Psoas muscle (tissue), 8 donors: Measurements from ENCODE around the gene DNMT3A. TPM values are rescaled to one million over a fixed set of nuclear protein-coding genes. Genes with fewer than 3 reads are reported as not detected.

Source experiments
- ATAC-seq, 4 donors: fragments of 200-7000 bp; cut with Tn5 transposase; one replicate each; pipeline ENCODE4 v1.9.1; 2020; ENCODE audit warnings: moderate library complexity in 3 of 4, mild to moderate bottlenecking in 2 of 4
- DNase-seq, 2 donors: peaks; one replicate each; pipeline ENCODE4 v3.0.0-alpha.2; 2020
- H3K27ac ChIP-seq: fragments of 200-600 bp; one replicate; pipeline ENCODE4 v1.8.0; 2022
- H3K27me3 ChIP-seq, 3 donors: fragments of 200-600 bp in 1 of 3; one replicate each; pipeline versions ENCODE4 v1.6.1 to v1.8.0; 2013 to 2022; ENCODE audit warnings: low read length in 2 of 3, mild to moderate bottlenecking in 2 of 3, moderate library complexity in 1 of 3; ENCODE audit not compliant: insufficient read depth in 3 of 3
- H3K36me3 ChIP-seq, 2 donors: fragments of 200-600 bp in 1 of 2; one replicate each; pipeline versions ENCODE4 v1.6.1 to v1.8.0; 2013 to 2022; ENCODE audit warnings: low read depth in 1 of 2, mild to moderate bottlenecking in 1 of 2, moderate library complexity in 1 of 2; ENCODE audit not compliant: insufficient read depth in 1 of 2
- H3K4me1 ChIP-seq: fragments of 200-600 bp; one replicate; pipeline ENCODE4 v1.8.0; 2022
- H3K4me3 ChIP-seq: fragments of 200-600 bp; one replicate; pipeline ENCODE4 v1.8.0; 2022; ENCODE audit warnings: mild to moderate bottlenecking
- H3K9me3 ChIP-seq: fragments of 200-600 bp; one replicate; pipeline ENCODE4 v1.8.0; 2022
- WGBS, 3 donors: extraction: QIAGEN DNeasy Blood & Tissue Kit; methylation state at CpG; one replicate each; pipeline versions ENCODE4 v1.1.6 to v1.1.7; 2013; 5-methylcytosine and 5-hydroxymethylcytosine counted together
- intact Hi-C, 2 donors: fragments of 100-400 bp; cut with DNase I; formaldehyde crosslinking; loops; one replicate each; pipeline versions ENCODE4 v1.11.0 to v1.14.2; 2022
- polyA plus RNA-seq, 3 donors: library from polyadenylated mRNA; stranded (reverse); fragments of 200-250 nt; gene quantifications; one replicate each; pipeline ENCODE4 v1.2.3, GENCODE V29; 2013
- total RNA-seq, 4 donors: library from RNA; stranded (reverse); fragmentation: NEBNext Ultra II Directional in 2 of 4; extraction: Animal tissue kit (Norgen Biotek cat#: 25700) in 2 of 4; gene quantifications; one replicate each; pipeline versions ENCODE4 v1.2.1 to v1.2.4, GENCODE V29; 2021 to 2023
- TF ChIP-seq, protein P1 (sequence below): fragments of 200-600 bp; IDR thresholded peaks from one replicate; pipeline ENCODE4 v1.8.0; 2022; ENCODE audit warnings: antibody characterized with exemption
- donor health status: healthy with polysubstance abuse.
- donor health status: DM: no; HTN: no; CAD: no; lungs with moderate emphysema.
- donor health status: Bipolar disorder and iron deficiency.
- donor health status: healthy.
- donor health status: DM: yes; HTN: yes; CAD: no.
- donor health status: DM: no; HTN: no; CAD: no.
- donor health status: DM: no; HTN: no; CAD: no.
- donor health status: DM: yes; HTN: yes; CAD: no.

DNMT3A gene
- total and polyA plus RNA-seq, 7 donors = 7.1 to 26.2 (median 20.6) TPM

DNA sequence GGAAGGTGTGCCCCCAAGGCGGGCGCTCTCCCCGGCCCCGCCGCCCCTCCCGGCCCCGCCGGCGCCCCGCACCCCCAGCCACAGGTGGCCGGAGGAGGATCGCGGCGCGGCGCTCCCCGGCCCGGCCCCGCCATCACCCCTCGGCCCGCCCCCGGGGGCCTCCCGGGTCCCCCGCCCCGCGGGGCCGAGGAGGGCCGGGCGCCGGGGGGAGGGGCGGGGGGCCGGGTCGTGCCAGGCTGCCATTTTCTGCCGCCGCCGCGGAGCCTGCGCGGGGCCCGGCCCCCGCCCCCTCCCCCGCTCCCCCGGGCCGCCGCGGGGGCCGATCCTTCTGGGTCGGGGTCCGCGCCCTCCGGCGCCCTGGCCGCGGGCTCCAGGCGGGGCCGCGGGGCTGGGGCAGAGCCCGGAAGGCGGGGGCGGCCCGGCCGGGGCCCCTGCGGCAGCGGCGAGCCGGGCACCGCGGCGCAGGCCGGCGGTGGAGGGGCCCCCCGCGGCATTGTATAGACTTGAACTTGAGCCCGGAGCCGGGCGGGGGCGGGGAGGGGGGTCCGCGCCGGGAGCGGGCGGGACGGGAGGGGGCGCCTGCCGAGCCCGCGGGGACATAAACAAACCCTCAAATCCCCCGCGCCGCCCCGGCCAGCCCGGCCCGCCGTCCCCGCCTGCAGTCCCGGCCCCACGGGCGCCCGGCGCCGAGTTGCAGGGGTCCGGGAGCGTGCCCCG, 556 bp downstream of the DNMT3A start:
- intact Hi-C loops = loop anchor here (5.0 to 10.0 kb wide), 2 partner anchors 36 to 184 kb away; no protein-coding TSS in a partner anchor
- peak in 1 of 2 donors; percentile 65 for DNase-seq
- no peaks in the 10 kb centered on the region for H3K36me3 ChIP-seq
- peak overlapping the region; percentile 80 for H3K4me3 ChIP-seq
- H3K9me3 ChIP-seq = no peaks in the 10 kb centered on the region
- WGBS, 3 donors = 0 to 1% (median 0%) methylated on average over 8 to 96 of the region's 104 CpGs
- H3K27ac ChIP-seq = peak overlapping the region; percentile 82
- TF ChIP-seq, protein P1, sequence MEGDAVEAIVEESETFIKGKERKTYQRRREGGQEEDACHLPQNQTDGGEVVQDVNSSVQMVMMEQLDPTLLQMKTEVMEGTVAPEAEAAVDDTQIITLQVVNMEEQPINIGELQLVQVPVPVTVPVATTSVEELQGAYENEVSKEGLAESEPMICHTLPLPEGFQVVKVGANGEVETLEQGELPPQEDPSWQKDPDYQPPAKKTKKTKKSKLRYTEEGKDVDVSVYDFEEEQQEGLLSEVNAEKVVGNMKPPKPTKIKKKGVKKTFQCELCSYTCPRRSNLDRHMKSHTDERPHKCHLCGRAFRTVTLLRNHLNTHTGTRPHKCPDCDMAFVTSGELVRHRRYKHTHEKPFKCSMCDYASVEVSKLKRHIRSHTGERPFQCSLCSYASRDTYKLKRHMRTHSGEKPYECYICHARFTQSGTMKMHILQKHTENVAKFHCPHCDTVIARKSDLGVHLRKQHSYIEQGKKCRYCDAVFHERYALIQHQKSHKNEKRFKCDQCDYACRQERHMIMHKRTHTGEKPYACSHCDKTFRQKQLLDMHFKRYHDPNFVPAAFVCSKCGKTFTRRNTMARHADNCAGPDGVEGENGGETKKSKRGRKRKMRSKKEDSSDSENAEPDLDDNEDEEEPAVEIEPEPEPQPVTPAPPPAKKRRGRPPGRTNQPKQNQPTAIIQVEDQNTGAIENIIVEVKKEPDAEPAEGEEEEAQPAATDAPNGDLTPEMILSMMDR = no peak
- H3K4me1 ChIP-seq = peaks cover 41% of the 10 kb centered on the region
- no peaks in the 10 kb centered on the region for H3K27me3 ChIP-seq
- no peak for ATAC-seq

DNA sequence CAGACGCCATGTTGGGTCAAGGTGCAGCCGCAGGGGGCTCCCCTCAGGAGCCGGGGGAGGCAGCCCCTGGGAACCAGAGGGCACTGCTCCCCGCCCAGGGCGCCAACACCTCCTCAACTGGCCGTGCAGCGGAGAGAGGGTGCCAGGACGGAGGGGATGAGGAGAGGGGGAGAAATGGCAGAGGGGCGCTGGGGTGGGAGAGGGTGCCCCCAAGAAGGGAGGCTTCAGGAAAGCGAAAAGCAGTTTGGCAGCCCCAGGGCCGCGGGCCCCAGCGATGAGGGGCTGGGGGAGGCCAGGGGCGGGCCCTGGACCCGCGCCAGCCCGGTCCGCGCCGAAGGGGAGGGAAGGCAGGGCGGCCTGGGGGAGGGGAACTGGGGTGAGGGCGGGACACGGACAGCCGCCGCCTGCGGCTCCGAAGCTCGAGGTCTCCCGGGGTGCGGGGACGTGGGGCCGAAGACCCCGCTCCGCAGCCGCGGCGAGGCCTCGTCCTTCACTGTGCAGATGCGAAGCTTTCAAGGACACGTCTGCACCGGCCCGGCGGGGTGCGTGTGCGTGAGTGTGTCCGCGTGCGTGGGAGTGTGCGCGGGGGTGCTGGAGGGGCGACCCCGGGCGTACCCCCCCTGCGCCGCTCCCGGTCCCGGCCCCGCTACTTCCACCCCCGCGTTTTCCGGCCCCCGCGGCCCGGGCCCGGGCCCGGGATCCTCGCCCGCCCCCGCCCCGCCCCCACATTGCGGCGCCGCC, 1.4 kb downstream of the DNMT3A start:
- Histone ChIP-seq H3K4me1 (peaks cover 49% of the 10 kb centered on the region), H3K4me3 (peak overlapping the region; percentile 80), H3K27me3 (no peaks in the 10 kb centered on the region), H3K27ac (peak overlapping the region; percentile 82), H3K36me3 (no peaks in the 10 kb centered on the region), H3K9me3 (no peaks in the 10 kb centered on the region)
- TF ChIP-seq, protein P1 = no peak
- DNase-seq (peak in 1 of 2 donors; percentile 75), ATAC-seq (peak; percentile 25 to 38 (median 32))
- intact Hi-C loops = loop anchor here (5.0 to 10.0 kb wide), 2 partner anchors 37 to 184 kb away; no protein-coding TSS in a partner anchor
- 3 to 13% (median 3%) methylated on average over 28 to 73 of the region's 73 CpGs for WGBS, 3 donors

DNA sequence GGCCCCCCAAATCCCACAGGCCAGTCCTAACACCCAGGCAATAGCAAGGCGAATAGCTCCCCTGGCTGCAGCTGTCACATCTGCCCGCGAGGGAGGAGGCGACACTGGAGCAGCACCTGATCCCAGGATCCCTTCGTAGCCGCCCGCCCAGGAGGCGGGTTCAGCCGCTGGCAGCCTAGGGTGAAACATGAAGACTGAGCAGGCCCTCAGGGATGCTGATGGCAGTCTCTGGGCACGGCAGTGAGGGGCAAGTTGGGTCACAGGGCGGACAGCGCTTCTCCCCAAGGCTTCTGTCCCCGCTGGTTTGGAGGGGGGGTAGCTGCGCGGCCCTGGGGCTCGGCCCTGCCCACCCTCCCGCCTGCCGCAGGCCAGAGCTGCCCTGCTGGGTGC, 1.9 kb downstream of the DNMT3A start:
- Histone ChIP-seq H3K27me3 (no peaks in the 10 kb centered on the region), H3K27ac (peak overlapping the region; percentile 82), H3K4me1 (peaks cover 55% of the 10 kb centered on the region), H3K4me3 (peak overlapping the region; percentile 80), H3K36me3 (no peaks in the 10 kb centered on the region), H3K9me3 (no peaks in the 10 kb centered on the region)
- ATAC-seq (peak; percentile 61 to 80 (median 76)), DNase-seq (peak; percentile 67 to 88)
- intact Hi-C loops = loop anchor here (2.0 to 10.0 kb wide), 4 partner anchors 37 to 185 kb away; no protein-coding TSS in a partner anchor
- TF ChIP-seq, protein P1 = peak; percentile 22
- WGBS, 3 donors = 20 to 34% (median 27%) methylated on average over 17 to 18 of the region's 18 CpGs

DNA sequence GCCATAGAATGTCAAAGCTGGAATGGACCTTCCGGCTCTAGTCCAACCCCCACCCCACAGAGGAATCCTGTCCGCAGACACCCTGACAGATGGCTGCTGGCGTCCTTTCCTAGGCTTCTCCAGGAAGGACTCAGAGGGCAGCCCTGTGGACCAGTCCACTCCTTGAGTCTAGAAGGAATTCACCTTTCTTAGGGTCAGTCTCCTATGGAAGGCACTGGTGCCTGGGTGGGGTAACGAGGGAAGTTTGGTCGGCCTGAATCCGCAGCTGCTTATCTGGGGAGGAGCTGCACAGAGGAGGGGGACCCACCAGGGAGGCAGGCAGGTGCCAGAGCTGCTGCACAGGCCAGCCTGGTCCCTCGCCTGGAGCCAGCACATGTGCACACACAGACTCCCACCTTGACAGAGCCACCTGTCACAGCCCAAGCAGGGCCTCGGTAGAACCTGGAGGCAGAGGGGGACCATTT, 2.5 kb downstream of the DNMT3A start:
- DNase-seq = no peak
- ATAC-seq = peak; percentile 18 to 48 (median 25)
- TF ChIP-seq, protein P1 = no peak
- Histone ChIP-seq H3K4me3 (peak overlapping the region; percentile 80), H3K27ac (peak overlapping the region; percentile 82), H3K27me3 (no peaks in the 10 kb centered on the region), H3K4me1 (peaks cover 58% of the 10 kb centered on the region), H3K9me3 (no peaks in the 10 kb centered on the region), H3K36me3 (no peaks in the 10 kb centered on the region)
- 19 to 27% (median 20%) methylated on average over 8 of the region's 8 CpGs for WGBS, 3 donors
- intact Hi-C loops = loop anchor here (2.0 to 5.0 kb wide), 2 partner anchors 37 to 62 kb away; no protein-coding TSS in a partner anchor
